Measurements from ENCODE around the gene FRY. TPM values are rescaled to one million over a fixed set of nuclear protein-coding genes. Genes with fewer than 3 reads are reported as not detected.

The FRY gene
- total and polyA plus RNA-seq, 2 of the 13 experiments (the other 11 are each of a cell fraction or from before 2014, with no cell fraction given): 8.2 to 13.1 TPM

DNA sequence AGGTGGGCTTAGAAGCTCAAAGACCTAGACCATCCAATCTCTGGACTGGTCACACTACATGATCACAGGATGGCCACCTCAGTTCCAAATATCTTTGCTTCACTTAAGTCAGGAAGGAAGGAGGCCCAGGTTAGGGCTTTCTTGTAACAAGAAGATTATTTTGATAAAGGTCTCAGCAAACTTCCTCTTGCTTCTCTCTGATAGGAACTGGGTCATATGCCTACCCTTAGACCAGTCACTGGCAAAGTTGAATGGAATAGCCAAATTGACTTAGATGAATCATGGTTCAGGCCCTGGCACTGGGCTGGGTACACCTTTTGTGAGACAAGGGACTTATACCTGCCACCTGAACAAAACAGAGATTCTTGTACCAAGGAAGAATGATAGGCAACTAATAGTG, 11.0 kb downstream of the FRY start:
- TF ChIP-seq HHEX (CRISPR knock-in tag; IDR thresholded peaks at IDR 0.05): no peak
- H3K9me3 ChIP-seq (ENCODE audit: low read length): no peaks in the 10 kb centered on the region
- no peaks in the 10 kb centered on the region for H4K20me1 ChIP-seq (ENCODE audit: insufficient read depth, low read length)
- in situ Hi-C loops (cut with HindIII; ENCODE audit: extremely low pct_ligation_motif_present, low pct_unique_long_range_greater_than_20kb): loop anchor here (25.0 kb wide), 2 partner anchors 95 to 395 kb away; partner anchors contain the start of gene N4BP2L1
- peaks cover 7 to 10% of the 10 kb centered on the region in 2 experiments; a peak in 4 of 5 replicates for H3K36me3 ChIP-seq (replicated peaks in 1 of 2; ENCODE audit: control insufficient read depth in 1 of 2, insufficient read depth in 2 of 2, low read length in 2 of 2)
- no peak overlapping the region for H2AFZ ChIP-seq (ENCODE audit: low read length)
- FAIRE-seq (no peak), DNase-seq (ENCODE audit: low spot score) (no peak), ATAC-seq (no peak)
- BruUV-seq (replicated peaks): no TSS peak
- H3K4me2 ChIP-seq (ENCODE audit: low read depth, low read length): no peak overlapping the region
- no peak overlapping the region for H3K27ac ChIP-seq (ENCODE audit: extremely low read length, insufficient read depth, low read length)
- no peak overlapping the region for H3K9ac ChIP-seq (ENCODE audit: insufficient read depth, low read depth, low read length)
- intact Hi-C loops (cut with micrococcal nuclease; ENCODE audit: unreplicated experiment): no loop called here
- no peak overlapping the region for H3K4me3 ChIP-seq (replicated peaks in 1 of 3; ENCODE audit: insufficient read depth in 1 of 3, low read depth in 2 of 3, low read length in 3 of 3)
- peaks cover 70% of the 10 kb centered on the region for H3K4me1 ChIP-seq (ENCODE audit: insufficient read depth, low read length)
- ChIA-PET POLR2A (interaction anchor here (2.3 kb wide), 1 partner anchor 17 kb away, joined by 6 read pairs; no protein-coding TSS in a partner anchor), CTCF (ENCODE audit: low intra/inter-chr PET ratio, low total read pairs) (no interaction called here)
- H3K27me3 ChIP-seq (ENCODE audit: control insufficient read depth in 1 of 2, insufficient read depth in 2 of 2, low read length in 2 of 2): no peaks in the 10 kb centered on the region
- H3K79me2 ChIP-seq (ENCODE audit: insufficient read depth, low read length): peaks cover 4% of the 10 kb centered on the region

DNA sequence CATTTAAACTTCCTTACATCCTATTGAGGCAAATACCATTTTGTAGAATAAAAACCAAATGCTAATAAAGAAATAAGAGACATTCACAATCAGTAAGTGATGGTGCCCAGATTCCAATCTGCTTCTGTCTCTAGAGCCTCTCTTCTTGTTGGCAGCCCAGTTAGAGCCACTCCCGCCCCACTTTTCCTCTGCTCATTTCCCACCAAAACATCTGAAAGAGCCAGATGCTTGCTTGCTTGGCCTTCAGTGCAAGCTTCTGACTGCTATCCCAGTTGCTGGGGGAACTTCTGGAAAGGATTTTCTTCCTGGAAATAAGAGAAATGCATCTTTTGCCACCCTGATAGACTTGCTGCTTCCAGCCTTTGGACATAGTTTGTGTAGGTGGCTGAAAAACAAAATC, 12.9 kb downstream of the FRY start:
- Histone ChIP-seq H3K4me2 (ENCODE audit: low read depth, low read length) (no peak overlapping the region), H3K4me1 (ENCODE audit: insufficient read depth, low read length) (peaks cover 71% of the 10 kb centered on the region), H4K20me1 (ENCODE audit: insufficient read depth, low read length) (no peaks in the 10 kb centered on the region), H3K79me2 (ENCODE audit: insufficient read depth, low read length) (peaks cover 9% of the 10 kb centered on the region), H3K9me3 (ENCODE audit: low read length) (no peaks in the 10 kb centered on the region), H3K27ac (ENCODE audit: extremely low read length, insufficient read depth, low read length) (no peak overlapping the region), H3K36me3 (replicated peaks in 1 of 2; ENCODE audit: control insufficient read depth in 1 of 2, insufficient read depth in 2 of 2, low read length in 2 of 2) (peaks cover 4 to 10% of the 10 kb centered on the region in 2 experiments; a peak in 4 of 5 replicates), H3K9ac (ENCODE audit: insufficient read depth, low read depth, low read length) (no peak overlapping the region), H2AFZ (ENCODE audit: low read length) (no peak overlapping the region), H3K4me3 (replicated peaks in 1 of 3; ENCODE audit: insufficient read depth in 1 of 3, low read depth in 2 of 3, low read length in 3 of 3) (no peak overlapping the region), H3K27me3 (ENCODE audit: control insufficient read depth in 1 of 2, insufficient read depth in 2 of 2, low read length in 2 of 2) (no peaks in the 10 kb centered on the region)
- ChIA-PET CTCF (ENCODE audit: low intra/inter-chr PET ratio, low total read pairs) (no interaction called here), POLR2A (no interaction called here)
- in situ Hi-C loops (cut with HindIII; ENCODE audit: extremely low pct_ligation_motif_present, low pct_unique_long_range_greater_than_20kb) (loop anchor here (25.0 kb wide), 2 partner anchors 93 to 393 kb away; partner anchors contain the start of gene N4BP2L1), intact Hi-C loops (cut with micrococcal nuclease; ENCODE audit: unreplicated experiment) (no loop called here)
- ATAC-seq: no peak
- TF ChIP-seq, protein P1, sequence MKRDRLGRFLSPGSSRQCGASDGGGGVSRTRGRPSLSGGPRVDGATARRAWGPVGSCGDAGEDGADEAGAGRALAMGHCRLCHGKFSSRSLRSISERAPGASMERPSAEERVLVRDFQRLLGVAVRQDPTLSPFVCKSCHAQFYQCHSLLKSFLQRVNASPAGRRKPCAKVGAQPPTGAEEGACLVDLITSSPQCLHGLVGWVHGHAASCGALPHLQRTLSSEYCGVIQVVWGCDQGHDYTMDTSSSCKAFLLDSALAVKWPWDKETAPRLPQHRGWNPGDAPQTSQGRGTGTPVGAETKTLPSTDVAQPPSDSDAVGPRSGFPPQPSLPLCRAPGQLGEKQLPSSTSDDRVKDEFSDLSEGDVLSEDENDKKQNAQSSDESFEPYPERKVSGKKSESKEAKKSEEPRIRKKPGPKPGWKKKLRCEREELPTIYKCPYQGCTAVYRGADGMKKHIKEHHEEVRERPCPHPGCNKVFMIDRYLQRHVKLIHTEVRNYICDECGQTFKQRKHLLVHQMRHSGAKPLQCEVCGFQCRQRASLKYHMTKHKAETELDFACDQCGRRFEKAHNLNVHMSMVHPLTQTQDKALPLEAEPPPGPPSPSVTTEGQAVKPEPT (CRISPR knock-in tag; IDR thresholded peaks at IDR 0.05; ENCODE audit: low read depth): no peak
- TF ChIP-seq, protein P2, sequence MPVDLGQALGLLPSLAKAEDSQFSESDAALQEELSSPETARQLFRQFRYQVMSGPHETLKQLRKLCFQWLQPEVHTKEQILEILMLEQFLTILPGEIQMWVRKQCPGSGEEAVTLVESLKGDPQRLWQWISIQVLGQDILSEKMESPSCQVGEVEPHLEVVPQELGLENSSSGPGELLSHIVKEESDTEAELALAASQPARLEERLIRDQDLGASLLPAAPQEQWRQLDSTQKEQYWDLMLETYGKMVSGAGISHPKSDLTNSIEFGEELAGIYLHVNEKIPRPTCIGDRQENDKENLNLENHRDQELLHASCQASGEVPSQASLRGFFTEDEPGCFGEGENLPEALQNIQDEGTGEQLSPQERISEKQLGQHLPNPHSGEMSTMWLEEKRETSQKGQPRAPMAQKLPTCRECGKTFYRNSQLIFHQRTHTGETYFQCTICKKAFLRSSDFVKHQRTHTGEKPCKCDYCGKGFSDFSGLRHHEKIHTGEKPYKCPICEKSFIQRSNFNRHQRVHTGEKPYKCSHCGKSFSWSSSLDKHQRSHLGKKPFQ (CRISPR knock-in tag; IDR thresholded peaks at IDR 0.05; ENCODE audit: insufficient replicate concordance): no peak
- TF ChIP-seq, protein P3, sequence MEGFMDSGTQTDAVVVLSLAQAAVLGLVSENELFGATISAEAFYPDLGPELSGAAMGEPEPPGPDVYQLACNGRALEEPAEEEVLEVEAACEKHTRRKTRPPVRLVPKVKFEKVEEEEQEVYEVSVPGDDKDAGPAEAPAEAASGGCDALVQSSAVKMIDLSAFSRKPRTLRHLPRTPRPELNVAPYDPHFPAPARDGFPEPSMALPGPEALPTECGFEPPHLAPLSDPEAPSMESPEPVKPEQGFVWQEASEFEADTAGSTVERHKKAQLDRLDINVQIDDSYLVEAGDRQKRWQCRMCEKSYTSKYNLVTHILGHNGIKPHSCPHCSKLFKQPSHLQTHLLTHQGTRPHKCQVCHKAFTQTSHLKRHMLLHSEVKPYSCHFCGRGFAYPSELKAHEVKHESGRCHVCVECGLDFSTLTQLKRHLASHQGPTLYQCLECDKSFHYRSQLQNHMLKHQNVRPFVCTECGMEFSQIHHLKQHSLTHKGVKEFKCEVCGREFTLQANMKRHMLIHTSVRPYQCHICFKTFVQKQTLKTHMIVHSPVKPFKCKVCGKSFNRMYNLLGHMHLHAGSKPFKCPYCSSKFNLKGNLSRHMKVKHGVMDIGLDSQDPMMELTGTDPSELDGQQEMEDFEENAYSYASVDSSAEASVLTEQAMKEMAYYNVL (CRISPR knock-in tag; IDR thresholded peaks at IDR 0.05; ENCODE audit: borderline replicate concordance): no peak
- TF ChIP-seq HIVEP1 (CRISPR knock-in tag; IDR thresholded peaks at IDR 0.05) (no peak), ZNF749 (CRISPR knock-in tag; IDR thresholded peaks at IDR 0.05; ENCODE audit: borderline replicate concordance) (no peak), NFKB2 (CRISPR knock-in tag; IDR thresholded peaks at IDR 0.05; ENCODE audit: borderline replicate concordance) (no peak)
- BruUV-seq (replicated peaks): no TSS peak
- DNase-seq (ENCODE audit: low spot score): no peak
- FAIRE-seq: no peak
- WGBS (ENCODE audit: low lambda C conversion rate): 100% methylated on average over 1 of the region's 1 CpG

Data from HepG2 (cell line).